HEK293T (cell line): ENCODE measurements around the gene HYAL2.

Source experiments
- CTCF ChIA-PET: fragments of 350-600 bp; formaldehyde crosslinking; extraction: SDS; loops from one replicate; lab custom pipeline; 2021; ENCODE audit warnings: antibody characterized with exemption, inconsistent platforms; lab: Yijun Ruan, JAX
- POLR2A ChIA-PET: fragments of 350-600 bp; formaldehyde crosslinking; extraction: SDS; loops from one replicate; lab custom pipeline; 2020; ENCODE audit warnings: antibody characterized with exemption, inconsistent platforms; lab: Yijun Ruan, JAX
- DNase-seq: peaks from one replicate; pipeline ENCODE4 v3.0.0; 2012; ENCODE audit warnings: mixed read lengths; ENCODE audit errors: extremely low spot score
- ARNT ChIP-seq: fragments of 450-650 bp; IDR thresholded peaks from 2 replicates; pipeline ENCODE4 v1.6.1; 2017; ENCODE audit warnings: mild to moderate bottlenecking
- BHLHE40 ChIP-seq: fragments of 450-650 bp; IDR thresholded peaks from 2 replicates; pipeline ENCODE4 v1.6.1; 2016; ENCODE audit warnings: mild to moderate bottlenecking, moderate library complexity, borderline replicate concordance
- CTBP1 ChIP-seq: fragments of 450-650 bp; IDR thresholded peaks from 2 replicates; pipeline ENCODE4 v1.6.1; 2016; ENCODE audit warnings: borderline replicate concordance
- ELF4 ChIP-seq: fragments of 450-650 bp; IDR thresholded peaks from 2 replicates; pipeline ENCODE4 v1.6.1; 2017; ENCODE audit warnings: antibody characterized with exemption
- FOXA1 ChIP-seq: fragments of 450-650 bp; IDR thresholded peaks from 2 replicates; pipeline ENCODE4 v1.6.1; 2016; ENCODE audit warnings: mild to moderate bottlenecking
- FOXK2 ChIP-seq: fragments of 450-650 bp; IDR thresholded peaks from 2 replicates; pipeline ENCODE4 v1.6.1; 2016; ENCODE audit warnings: mild to moderate bottlenecking
- FOXM1 ChIP-seq: fragments of 450-650 bp; IDR thresholded peaks from 2 replicates; pipeline ENCODE4 v1.6.1; 2017; ENCODE audit warnings: mild to moderate bottlenecking, borderline replicate concordance
- HDGF ChIP-seq: fragments of 450-650 bp; IDR thresholded peaks from 2 replicates; pipeline ENCODE4 v1.6.1; 2017; ENCODE audit warnings: antibody characterized with exemption, borderline replicate concordance
- L3MBTL2 ChIP-seq: fragments of 450-650 bp; conservative IDR thresholded peaks from 2 replicates; pipeline ENCODE4 v1.6.1; 2016; ENCODE audit warnings: mild to moderate bottlenecking
- LEF1 ChIP-seq: fragments of 450-650 bp; IDR thresholded peaks from 2 replicates; pipeline ENCODE4 v1.6.1; 2017; ENCODE audit warnings: mild to moderate bottlenecking, borderline replicate concordance
- NFRKB ChIP-seq: fragments of 450-650 bp; IDR thresholded peaks from 2 replicates; pipeline ENCODE4 v1.6.1; 2016; ENCODE audit warnings: mild to moderate bottlenecking, moderate library complexity
- SP1 ChIP-seq: fragments of 450-650 bp; IDR thresholded peaks from 2 replicates; pipeline ENCODE4 v1.6.1; 2017
- SUZ12 ChIP-seq: fragments of 450-650 bp; IDR thresholded peaks from 2 replicates; pipeline ENCODE4 v1.6.1; 2016; ENCODE audit warnings: mild to moderate bottlenecking
- TARDBP ChIP-seq: fragments of 450-650 bp; IDR thresholded peaks from 2 replicates; pipeline ENCODE4 v1.6.1; 2016
- ZNF384 ChIP-seq: fragments of 450-650 bp; IDR thresholded peaks from 2 replicates; pipeline ENCODE4 v1.6.1; 2016
- TF ChIP-seq, protein P1 (sequence below): fragments of 450-650 bp; IDR thresholded peaks from 2 replicates; pipeline ENCODE4 v1.6.1; 2016

The HYAL2 gene

DNA sequence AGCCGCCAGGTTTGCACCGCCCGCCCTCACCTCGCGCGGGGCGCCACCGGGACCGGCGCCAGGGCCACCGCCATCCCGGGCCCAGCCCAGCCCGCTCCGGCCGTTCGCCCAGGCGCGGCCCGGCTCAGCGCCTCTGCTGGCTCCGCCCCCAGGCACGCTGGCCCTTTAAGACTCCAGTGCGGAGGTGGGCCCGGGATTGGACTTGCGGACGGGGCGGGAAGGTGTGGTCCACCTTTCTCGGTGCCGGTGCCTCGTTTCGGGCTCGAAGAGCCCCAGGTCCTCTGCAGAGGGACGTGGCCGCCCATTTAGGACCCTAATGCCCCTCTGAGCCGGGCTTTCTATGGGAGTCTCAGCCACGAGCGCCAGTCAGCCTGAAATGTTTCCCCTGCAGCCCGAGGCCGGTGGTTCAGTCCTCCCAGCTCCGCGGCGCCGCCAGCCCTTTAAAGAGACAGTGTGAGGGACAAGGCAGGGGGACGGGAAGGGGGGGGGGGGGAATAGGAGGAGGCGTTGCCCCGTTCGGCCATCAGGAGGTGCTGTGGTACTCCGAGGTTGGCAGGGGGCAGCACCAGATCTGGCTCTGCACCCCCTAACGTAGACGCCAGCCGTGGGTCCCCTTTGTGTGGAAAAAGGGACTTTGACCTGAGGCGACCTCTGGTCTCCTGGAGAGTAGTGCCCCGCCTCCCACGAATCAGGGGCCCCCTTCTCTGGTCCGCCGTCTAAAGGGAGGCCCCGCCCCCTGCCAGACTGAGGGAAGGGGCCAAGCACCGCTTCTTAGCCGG lies 1.0 kb downstream of the HYAL2 start:
- POLR2A ChIA-PET: interaction anchor here (1.9 to 3.7 kb wide), 3 partner anchors 16 to 23 kb away, joined by 9 to 23 read pairs (median 11); partner anchors contain the start of genes HYAL3 and NAA80
- TF ChIP-seq SUZ12 (no peak), BHLHE40 (peak; percentile 98), LEF1 (peak; percentile 93; the same call in 1 of the 2 replicates), NFRKB (no peak), ARNT (peak; percentile 64; the same call in 1 of the 2 replicates), CTBP1 (peak; percentile 49; the same call in 1 of the 2 replicates), FOXA1 (no peak), HDGF (no peak), FOXM1 (peak; percentile 100)
- TF ChIP-seq, protein P1, sequence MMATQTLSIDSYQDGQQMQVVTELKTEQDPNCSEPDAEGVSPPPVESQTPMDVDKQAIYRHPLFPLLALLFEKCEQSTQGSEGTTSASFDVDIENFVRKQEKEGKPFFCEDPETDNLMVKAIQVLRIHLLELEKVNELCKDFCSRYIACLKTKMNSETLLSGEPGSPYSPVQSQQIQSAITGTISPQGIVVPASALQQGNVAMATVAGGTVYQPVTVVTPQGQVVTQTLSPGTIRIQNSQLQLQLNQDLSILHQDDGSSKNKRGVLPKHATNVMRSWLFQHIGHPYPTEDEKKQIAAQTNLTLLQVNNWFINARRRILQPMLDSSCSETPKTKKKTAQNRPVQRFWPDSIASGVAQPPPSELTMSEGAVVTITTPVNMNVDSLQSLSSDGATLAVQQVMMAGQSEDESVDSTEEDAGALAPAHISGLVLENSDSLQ: no peak
- DNase-seq: peak; percentile 88
- CTCF ChIA-PET: interaction anchor here (0.6 to 1.1 kb wide), 3 partner anchors 22 to 56 kb away, joined by 3 to 4 read pairs (median 4); partner anchors contain the start of genes HYAL3 and NAA80

DNA sequence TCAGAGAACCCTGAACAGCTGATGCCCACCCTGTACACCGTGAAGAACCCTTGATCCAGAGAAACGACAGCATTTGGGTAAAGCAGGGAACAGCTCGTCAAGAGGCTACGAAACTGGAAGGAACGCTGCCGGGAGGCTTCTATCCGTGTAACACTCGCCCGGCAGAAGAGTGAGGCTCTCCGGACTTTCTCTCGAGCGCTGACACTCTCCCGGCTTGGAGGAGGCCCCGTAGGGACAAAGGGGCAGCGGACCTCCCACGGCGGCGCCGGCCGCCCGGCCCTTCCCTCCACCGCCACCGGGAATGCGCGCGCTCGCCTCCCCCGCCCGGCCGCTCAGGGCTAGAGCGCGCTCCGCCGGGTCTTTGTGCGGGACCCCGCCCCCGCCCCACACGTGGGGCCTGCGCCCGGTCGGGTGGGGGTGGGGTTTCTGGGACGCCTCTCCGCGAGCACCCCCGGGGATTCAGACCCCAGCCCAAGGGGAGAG lies 1.7 kb downstream of the HYAL2 start:
- ChIA-PET CTCF (interaction anchor here (0.6 to 1.1 kb wide), 3 partner anchors 21 to 55 kb away, joined by 3 to 4 read pairs (median 4); partner anchors contain the start of genes HYAL3 and NAA80), POLR2A (interaction anchor here (0.6 to 2.3 kb wide), 4 partner anchors 16 to 28 kb away, joined by 3 to 11 read pairs (median 7); partner anchors contain the start of genes HYAL3, IFRD2 and NAA80)
- peak; percentile 76 for DNase-seq
- TF ChIP-seq NFRKB (no peak), HDGF (no peak), TARDBP (no peak), ELF4 (no peak), ZNF384 (no peak), FOXK2 (no peak)

DNA sequence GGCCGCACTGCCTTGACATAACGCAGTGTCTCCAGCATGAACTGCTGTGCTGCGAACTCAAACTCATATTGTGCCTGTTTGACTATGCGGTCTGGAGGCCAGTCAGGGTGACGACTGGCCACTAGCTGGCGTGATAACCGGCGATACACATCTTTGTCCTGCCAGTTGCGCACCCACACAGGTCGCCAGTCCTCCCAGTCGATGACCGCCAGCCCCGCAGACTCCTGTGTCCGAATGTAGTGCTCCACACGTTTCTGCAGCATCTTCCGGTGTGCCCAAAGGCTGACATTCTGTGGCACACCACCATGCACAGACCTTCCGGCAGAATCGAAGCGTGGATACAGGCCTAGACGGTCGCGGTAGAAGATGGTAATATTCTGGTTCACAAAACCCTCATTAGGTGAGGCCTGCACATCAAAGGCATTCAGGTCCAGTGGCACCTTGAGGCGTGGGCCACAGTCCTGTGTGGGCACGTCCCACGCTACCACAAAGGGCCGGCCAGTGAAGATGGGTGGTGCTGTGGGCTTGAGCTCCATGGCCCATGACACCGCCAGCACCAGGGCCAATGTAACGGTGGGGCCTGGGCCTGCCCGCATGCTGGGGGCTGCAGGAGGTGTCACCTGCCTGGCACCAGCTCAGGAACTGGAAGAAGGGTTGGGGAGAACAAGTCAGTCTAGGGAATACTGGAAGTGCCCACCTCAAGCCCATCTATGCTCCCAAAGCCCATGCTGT lies 2.5 kb downstream of the HYAL2 start:
- DNase-seq: no peak
- POLR2A ChIA-PET: interaction anchor here (0.6 to 2.3 kb wide), 5 partner anchors 15 to 28 kb away, joined by 3 to 11 read pairs (median 5); partner anchors contain the start of genes HYAL3, IFRD2 and NAA80
- TF ChIP-seq FOXK2 (no peak), L3MBTL2 (no peak), BHLHE40 (no peak), ARNT (no peak), SP1 (no peak), CTBP1 (no peak)
- CTCF ChIA-PET: interaction anchor here (1.1 kb wide), 1 partner anchor 21 kb away, joined by 4 read pairs; the partner anchor contains the start of genes HYAL3 and NAA80

DNA sequence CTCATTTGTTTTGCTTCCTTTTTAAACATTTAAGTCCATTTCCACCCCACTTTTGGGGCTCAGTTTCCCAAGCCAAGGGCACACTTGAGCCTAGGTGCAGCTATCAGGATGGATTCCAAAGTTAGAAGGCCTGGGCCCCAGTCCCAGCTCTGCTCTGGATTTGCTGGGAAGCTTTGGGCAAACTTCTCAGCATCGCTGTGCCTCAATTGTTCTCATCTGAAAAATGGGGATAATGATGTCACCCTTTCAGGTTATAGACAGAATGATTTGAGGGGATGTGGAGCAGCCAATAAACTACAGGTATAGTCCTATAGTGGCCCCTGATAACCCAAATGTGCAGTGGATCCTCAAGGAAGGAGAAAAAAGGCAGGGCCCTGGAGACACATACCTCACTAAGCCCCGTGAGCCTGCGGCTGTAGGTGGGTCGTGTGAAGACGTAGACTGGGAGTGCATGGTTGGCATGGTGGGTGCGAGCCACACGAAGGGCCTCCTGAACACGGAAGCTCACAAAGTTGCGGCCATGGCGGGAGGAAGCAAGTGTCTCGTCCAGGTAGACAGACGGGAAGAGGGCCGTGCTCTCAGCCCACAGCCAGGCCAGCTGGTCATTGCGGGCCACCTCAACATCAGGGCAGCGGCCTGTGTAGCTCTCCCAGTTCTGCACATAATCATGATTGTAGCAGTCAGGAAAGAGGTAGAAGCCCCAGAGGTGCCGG lies 3.2 kb downstream of the HYAL2 start:
- ChIA-PET CTCF (no interaction called here), POLR2A (interaction anchor here (0.8 to 2.1 kb wide), 5 partner anchors 9 to 27 kb away, joined by 3 to 12 read pairs (median 7); partner anchors contain the start of genes HYAL3, IFRD2, NAA80 and TUSC2)
- no peak for TF ChIP-seq CTBP1
- TF ChIP-seq, protein P1: no peak
- TF ChIP-seq ELF4: no peak
- TF ChIP-seq FOXK2: no peak
- TF ChIP-seq TARDBP: no peak
- TF ChIP-seq LEF1: no peak
- no peak for TF ChIP-seq ARNT
- TF ChIP-seq SP1: no peak
- TF ChIP-seq NFRKB: no peak
- TF ChIP-seq FOXM1: no peak
- TF ChIP-seq HDGF: no peak
- no peak for TF ChIP-seq ZNF384
- TF ChIP-seq L3MBTL2: no peak
- no peak for DNase-seq

DNA sequence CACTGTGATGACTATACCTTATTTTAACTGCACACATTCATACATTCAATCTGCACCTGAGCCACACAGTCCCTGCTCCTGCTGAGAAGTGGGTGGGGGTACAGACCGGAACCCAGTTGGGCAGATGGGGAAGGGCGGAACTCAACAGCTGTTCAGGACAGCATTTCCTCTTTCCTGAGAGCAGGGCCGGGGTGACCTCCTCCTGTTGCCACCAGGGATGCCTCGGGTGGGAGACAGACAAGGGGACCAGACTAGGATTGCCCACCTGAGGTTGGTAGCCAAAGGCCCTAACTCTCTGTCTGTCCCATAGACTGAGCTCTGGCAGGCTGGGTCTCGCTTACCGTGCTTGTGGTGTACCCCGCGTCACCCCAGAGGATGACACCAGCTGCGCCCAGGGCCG lies 3.9 kb downstream of the HYAL2 start:
- no peak for DNase-seq
- ChIA-PET POLR2A (interaction anchor here (1.2 to 2.1 kb wide), 4 partner anchors 9 to 27 kb away, joined by 3 to 12 read pairs (median 6); partner anchors contain the start of genes HYAL3, IFRD2, NAA80 and TUSC2), CTCF (no interaction called here)
- no peak for TF ChIP-seq ZNF384
- no peak for TF ChIP-seq ELF4
- no peak for TF ChIP-seq CTBP1
- no peak for TF ChIP-seq FOXK2
- TF ChIP-seq, protein P1: no peak
